IMR-90 (cell line): Measurements from ENCODE around the gene PARP11. TPM values are rescaled to one million over a fixed set of nuclear protein-coding genes. Genes with fewer than 3 reads are reported as not detected.

Source experiments
- ATAC-seq: fragments of 200-7000 bp; cut with Tn5 transposase; 2 replicates; pipeline ENCODE4 v1.9.1; 2020; ENCODE audit warnings: low read depth, mild to moderate bottlenecking, moderate library complexity
- BruUV-seq: library from RNA; stranded (reverse); fragments of 400-500 nt; replicated peaks from 2 replicates; lab custom pipeline; 2021; lab: Mats Ljungman, UMichigan
- CTCF ChIA-PET: fragments of 300-600 bp; formaldehyde crosslinking; extraction: SDS; loops from one replicate; lab custom pipeline; 2021; ENCODE audit warnings: antibody characterized with exemption; lab: Yijun Ruan, JAX
- POLR2A ChIA-PET: fragments of 300-600 bp; sonication (Branson Sonifier 250); formaldehyde crosslinking; loops from one replicate; lab custom pipeline; 2022; ENCODE audit warnings: antibody characterized with exemption; ENCODE audit not compliant: unreplicated experiment; lab: Charles Lee
- DNase-seq: peaks from one replicate; pipeline ENCODE4 v3.0.0; 2013
- H2AFZ ChIP-seq: replicated peaks from 2 replicates; pipeline ENCODE3; 2013; ENCODE audit warnings: low read length, mild to moderate bottlenecking; ENCODE audit not compliant: poor library complexity
- H2AK5ac ChIP-seq: 2 replicates; pipeline ENCODE4 v1.6.1; 2013; ENCODE audit warnings: low read depth, low read length, inconsistent platforms
- H2AK9ac ChIP-seq: replicated peaks from 2 replicates; pipeline ENCODE3; 2013; ENCODE audit warnings: mild to moderate bottlenecking, low read depth, low read length, moderate library complexity; ENCODE audit not compliant: poor library complexity
- H2BK120ac ChIP-seq: 2 replicates; pipeline ENCODE4 v1.6.1; 2013; ENCODE audit warnings: low read depth, low read length, inconsistent platforms
- H2BK15ac ChIP-seq: 3 replicates; pipeline ENCODE4 v1.6.1; 2013; ENCODE audit warnings: low read depth, low read length, inconsistent platforms
- H2BK20ac ChIP-seq: 2 replicates; pipeline ENCODE4 v1.6.1; 2013; ENCODE audit warnings: low read depth, mild to moderate bottlenecking, inconsistent platforms, low read length, moderate library complexity
- H2BK5ac ChIP-seq: 2 replicates; pipeline ENCODE4 v1.6.1; 2013; ENCODE audit warnings: mild to moderate bottlenecking, low read depth, low read length, inconsistent platforms; ENCODE audit not compliant: poor library complexity, severe bottlenecking
- H3K14ac ChIP-seq: replicated peaks from 2 replicates; pipeline ENCODE4 v1.6.1; 2013; ENCODE audit warnings: low read depth, low read length, inconsistent platforms
- H3K18ac ChIP-seq: 2 replicates; pipeline ENCODE4 v1.6.1; 2013; ENCODE audit warnings: low read depth, low read length, control low read depth
- H3K23ac ChIP-seq: 2 replicates; pipeline ENCODE4 v1.6.1; 2013; ENCODE audit warnings: low read depth, low read length, inconsistent platforms
- H3K27ac ChIP-seq: 2 replicates; pipeline ENCODE4 v1.5.1; 2013; ENCODE audit warnings: mild to moderate bottlenecking, control low read depth, low read length; ENCODE audit not compliant: insufficient read depth
- H3K27me3 ChIP-seq: 2 replicates; pipeline ENCODE4 v1.6.1; 2013; ENCODE audit warnings: low read length; ENCODE audit not compliant: control insufficient read depth, insufficient read depth
- H3K36me3 ChIP-seq: 2 replicates; pipeline ENCODE4 v1.6.1; 2013; ENCODE audit warnings: low read length, mixed read lengths; ENCODE audit not compliant: control insufficient read depth, insufficient read depth
- H3K4ac ChIP-seq: 2 replicates; pipeline ENCODE4 v1.6.1; 2013; ENCODE audit warnings: low read depth, low read length, inconsistent platforms
- H3K4me1 ChIP-seq: 2 replicates; pipeline ENCODE4 v1.6.1; 2013; ENCODE audit warnings: low read length, mixed read lengths; ENCODE audit not compliant: control insufficient read depth, insufficient read depth
- H3K4me2 ChIP-seq: 2 replicates; pipeline ENCODE4 v1.6.1; 2013; ENCODE audit warnings: low read depth, mild to moderate bottlenecking, control low read depth, low read length, moderate library complexity
- H3K4me3 ChIP-seq: 2 replicates; pipeline ENCODE4 v1.5.1; 2013; ENCODE audit warnings: low read depth, mild to moderate bottlenecking, control low read depth, low read length, moderate library complexity; ENCODE audit not compliant: insufficient read depth
- H3K56ac ChIP-seq: 2 replicates; pipeline ENCODE4 v1.6.1; 2013; ENCODE audit warnings: low read length, inconsistent platforms; ENCODE audit not compliant: insufficient read depth; ENCODE audit errors: extremely low read depth
- H3K79me1 ChIP-seq, 2 experiments: 2 replicates each; pipeline ENCODE4 v1.6.1; 2013; ENCODE audit warnings: low read length in 2 of 2, inconsistent platforms in 1 of 2, low read depth in 1 of 2
- H3K9ac ChIP-seq: 2 replicates; pipeline ENCODE4 v1.6.1; 2013; ENCODE audit warnings: low read depth, low read length, control low read depth
- H3K9me1 ChIP-seq: 2 replicates; pipeline ENCODE4 v1.6.1; 2013; ENCODE audit warnings: low read length, inconsistent platforms; ENCODE audit not compliant: insufficient read depth
- H3K9me3 ChIP-seq: 2 replicates; pipeline ENCODE4 v1.6.1; 2013; ENCODE audit warnings: low read length; ENCODE audit not compliant: control insufficient read depth, insufficient read depth
- H4K20me1 ChIP-seq: 2 replicates; pipeline ENCODE4 v1.6.1; 2013; ENCODE audit warnings: low read length, inconsistent platforms; ENCODE audit not compliant: insufficient read depth
- H4K5ac ChIP-seq: 2 replicates; pipeline ENCODE4 v1.6.1; 2013; ENCODE audit warnings: mild to moderate bottlenecking, low read depth, low read length, control low read depth
- H4K8ac ChIP-seq, 2 experiments: 2 replicates each; pipeline ENCODE4 v1.6.1; 2013; ENCODE audit warnings: low read depth in 2 of 2, low read length in 2 of 2, control low read depth in 1 of 2, inconsistent platforms in 1 of 2
- H4K91ac ChIP-seq: 2 replicates; pipeline ENCODE4 v1.6.1; 2013; ENCODE audit warnings: low read depth, low read length, inconsistent platforms; ENCODE audit not compliant: insufficient read depth
- CHD1 ChIP-seq: IDR thresholded peaks from 2 replicates; pipeline ENCODE4 v1.6.1; 2012; ENCODE audit warnings: low read depth, low read length, improper control_type of control experiment
- FOS ChIP-seq: fragments of 150-350 bp; IDR thresholded peaks from 2 replicates; pipeline ENCODE4 v1.6.1; 2016; ENCODE audit warnings: low read depth, low read length
- MAZ ChIP-seq: IDR thresholded peaks from 2 replicates; pipeline ENCODE4 v1.6.1; 2012; ENCODE audit warnings: low read depth, mild to moderate bottlenecking, low read length, improper control_type of control experiment, moderate library complexity, borderline replicate concordance
- RAD21 ChIP-seq: IDR thresholded peaks from 2 replicates; pipeline ENCODE4 v1.6.1; 2012; ENCODE audit warnings: low read length, improper control_type of control experiment
- SMC3 ChIP-seq: fragments of 150-350 bp; IDR thresholded peaks from 2 replicates; pipeline ENCODE4 v1.6.1; 2016; ENCODE audit warnings: low read depth, mild to moderate bottlenecking, antibody characterized with exemption, low read length, moderate library complexity
- USF2 ChIP-seq: fragments of 150-350 bp; IDR thresholded peaks from 2 replicates; pipeline ENCODE4 v1.6.1; 2017; ENCODE audit warnings: mild to moderate bottlenecking, antibody characterized with exemption, low read length, low read depth
- dilution Hi-C: fragments of 300-500 bp; cut with HindIII; formaldehyde crosslinking; loops from one replicate; pipeline ENCODE4 v1.14.3; 2018; ENCODE audit warnings: low sequenced_read_pairs; ENCODE audit not compliant: unreplicated experiment
- in situ Hi-C: fragments of 300-500 bp; cut with MboI; formaldehyde crosslinking; loops from 3 replicates; pipeline ENCODE4 v1.14.3; 2019; ENCODE audit warnings: low sequenced_read_pairs, inconsistent platforms, mixed read lengths
- intact Hi-C: fragments of 100-400 bp; cut with micrococcal nuclease; formaldehyde crosslinking; loops from 2 replicates; pipeline ENCODE4 v1.10.0; 2022
- polyA plus RNA-seq, 3 experiments: library from polyadenylated mRNA; depleted of rRNA; stranded (reverse); fragments of >200 nt; gene quantifications; 2 replicates each; pipeline ENCODE4 v1.2.3, GENCODE V29; 2012; ENCODE audit warnings: low replicate concordance in 1 of 3
- total RNA-seq: library from RNA; depleted of rRNA; stranded (reverse); fragments of >200 nt; gene quantifications from 2 replicates; pipeline ENCODE4 v1.2.3, GENCODE V29; 2012

Gene PARP11
- total and polyA plus RNA-seq, 2 of the 4 experiments (the other 2 are of a cell fraction), result 1.8 to 3.0 TPM

- H3K23ac ChIP-seq, result no peak overlapping the region
- H3K4me2 ChIP-seq, result no peak overlapping the region
- no peak overlapping the region for H2AK9ac ChIP-seq
- POLR2A ChIA-PET, result no interaction called here
- no peak overlapping the region for H4K8ac ChIP-seq
- H3K36me3 ChIP-seq, result no peaks in the 10 kb centered on the region
- no peak for ATAC-seq
- H2BK15ac ChIP-seq, result no peak overlapping the region
- dilution Hi-C loops, result no loop called here
- no peak overlapping the region for H4K5ac ChIP-seq
- H3K9me3 ChIP-seq, result no peaks in the 10 kb centered on the region
- intact Hi-C loops, result no loop called here
- no peak overlapping the region for H2AFZ ChIP-seq
- no peak overlapping the region for H3K9ac ChIP-seq
- H3K56ac ChIP-seq, result no peak overlapping the region
- CTCF ChIA-PET, result no interaction called here
- in situ Hi-C loops, result no loop called here
- no peak overlapping the region for H2BK20ac ChIP-seq
- BruUV-seq, result no TSS peak
- no peaks in the 10 kb centered on the region for H4K20me1 ChIP-seq
- no peak overlapping the region for H3K14ac ChIP-seq
- no peak overlapping the region for H3K4me3 ChIP-seq
- no peaks in the 10 kb centered on the region for H3K79me1 ChIP-seq
- no peaks in the 10 kb centered on the region for H3K9me1 ChIP-seq
- no peaks in the 10 kb centered on the region for H3K4me1 ChIP-seq
- no peaks in the 10 kb centered on the region for H3K27me3 ChIP-seq
- no peak overlapping the region for H3K27ac ChIP-seq
- no peak overlapping the region for H2BK120ac ChIP-seq
- no peak overlapping the region for H3K4ac ChIP-seq
- no peak overlapping the region for H2BK5ac ChIP-seq
- TF ChIP-seq FOS (no peak), RAD21 (no peak), USF2 (no peak), CHD1 (no peak), MAZ (no peak), SMC3 (no peak)
- no peak overlapping the region for H4K91ac ChIP-seq
- DNase-seq, result no peak
- H3K18ac ChIP-seq, result no peak overlapping the region
- H2AK5ac ChIP-seq, result no peak overlapping the region
Measured at GRCh38 chr12:3901116-3901515, 27.9 kb upstream of the PARP11 start.
